Stimulated activated CD4-positive, alpha-beta T cell treated with anti-CD3 and anti-CD28 coated beads, Interleukin-4, amount 100 ng/mL, for 4 hours (primary cell): ENCODE results near the gene LTBP1.

Experiments
- DNase-seq, 2 experiments: peaks; one replicate each; pipeline ENCODE4 v3.0.0-alpha.2; 2020

Gene LTBP1

GRCh38 chr2:32932825-32933755 lies 13.7 kb upstream of the LTBP1 start:
- DNase-seq: no peak

GRCh38 chr2:32933756-32934095 lies 13.0 kb upstream of the LTBP1 start:
- DNase-seq: no peak

- no peak for DNase-seq
Observed at GRCh38 chr2:32937602-32938448, 8.9 kb upstream of the LTBP1 start.

- no peak for DNase-seq
Observed at GRCh38 chr2:32938934-32939333, 7.8 kb upstream of the LTBP1 start.

- no peak for DNase-seq
Observed at GRCh38 chr2:32940316-32940997, 6.3 kb upstream of the LTBP1 start.

GRCh38 chr2:32941944-32942690 lies 4.6 kb upstream of the LTBP1 start:
- DNase-seq: no peak

- DNase-seq: no peak
Observed at GRCh38 chr2:32942793-32943485, 3.8 kb upstream of the LTBP1 start.

GRCh38 chr2:32945286-32945685 lies 1.5 kb upstream of the LTBP1 start:
- DNase-seq: no peak

GRCh38 chr2:32947076-32947483 lies 327 bp downstream of the LTBP1 start:
- DNase-seq: peak in 1 of 2 experiments; percentile 3

GRCh38 chr2:32947484-32948143 lies 861 bp downstream of the LTBP1 start:
- DNase-seq: peak in 1 of 2 experiments; percentile 19

- no peak for DNase-seq
Observed at GRCh38 chr2:32948266-32948665, 1.5 kb downstream of the LTBP1 start.

- DNase-seq: no peak
Observed at GRCh38 chr2:32949260-32949659, 2.5 kb downstream of the LTBP1 start.

- no peak for DNase-seq
Observed at GRCh38 chr2:32951672-32952071, 4.9 kb downstream of the LTBP1 start.

GRCh38 chr2:32952761-32953476 lies 6.2 kb downstream of the LTBP1 start:
- DNase-seq: no peak

GRCh38 chr2:32954206-32954605 lies 7.5 kb downstream of the LTBP1 start:
- DNase-seq: no peak

- no peak for DNase-seq
Observed at GRCh38 chr2:32958821-32959220, 12.1 kb downstream of the LTBP1 start.

- no peak for DNase-seq
Observed at GRCh38 chr2:32960238-32960637, 13.5 kb downstream of the LTBP1 start.

- no peak for DNase-seq
Observed at GRCh38 chr2:32960647-32961403, 14.1 kb downstream of the LTBP1 start.

- no peak for DNase-seq
Observed at GRCh38 chr2:32962690-32963089, 15.9 kb downstream of the LTBP1 start.

GRCh38 chr2:32963941-32964340 lies 17.2 kb downstream of the LTBP1 start:
- DNase-seq: no peak
